Naive thymus-derived CD4-positive, alpha-beta T cell (primary cell): ENCODE results near the gene MCTP2. TPM values are rescaled to one million over a fixed set of nuclear protein-coding genes. Genes with fewer than 3 reads are reported as not detected.

Experiments used
- ATAC-seq: fragments of 150-1000 bp; cut with Tn5 transposase; 2 replicates; pipeline ENCODE4 v1.10.0; 2021; ENCODE audit warnings: mild to moderate bottlenecking, moderate library complexity
- CTCF ChIA-PET: fragments of 350-600 bp; sonication (Branson Sonifier 250); formaldehyde crosslinking; loops from one replicate; lab custom pipeline; 2021; ENCODE audit warnings: antibody characterized with exemption; lab: Charles Lee
- POLR2A ChIA-PET: fragments of 350-600 bp; sonication (Branson Sonifier 250); formaldehyde crosslinking; loops from one replicate; lab custom pipeline; 2021; ENCODE audit warnings: antibody characterized with exemption, inconsistent platforms; lab: Charles Lee
- DNase-seq, 9 donors: peaks; one replicate each; pipeline versions ENCODE4 v3.0.0 to v3.0.0-alpha.2; 2020 to 2022; ENCODE audit warnings: mixed read lengths in 1 of 9
- H3K27ac ChIP-seq: one replicate; pipeline ENCODE4 v1.7.0; 2013; ENCODE audit warnings: mild to moderate bottlenecking, low read depth, low read length, moderate library complexity
- H3K27me3 ChIP-seq, 2 donors: one replicate each; pipeline ENCODE4 v1.7.0; 2013; ENCODE audit warnings: low read length in 2 of 2, mild to moderate bottlenecking in 2 of 2, moderate library complexity in 2 of 2; ENCODE audit not compliant: control insufficient read depth in 2 of 2, insufficient read depth in 2 of 2
- H3K36me3 ChIP-seq, 3 experiments: 1 replicate in 2 of 3; 2 replicates in 1 of 3; pipeline ENCODE4 v1.7.0; 2013; ENCODE audit warnings: low read length in 3 of 3, mild to moderate bottlenecking in 3 of 3, moderate library complexity in 1 of 3; ENCODE audit not compliant: insufficient read depth in 3 of 3, control insufficient read depth in 2 of 3
- H3K4me1 ChIP-seq, 2 donors: one replicate each; pipeline ENCODE4 v1.7.0; 2013; ENCODE audit warnings: low read length in 2 of 2, mild to moderate bottlenecking in 2 of 2, moderate library complexity in 1 of 2; ENCODE audit not compliant: control insufficient read depth in 2 of 2, insufficient read depth in 2 of 2
- H3K4me3 ChIP-seq: 2 replicates; pipeline ENCODE4 v1.7.0; 2013; ENCODE audit warnings: mild to moderate bottlenecking, low read length
- H3K9me3 ChIP-seq, 3 experiments: 1 replicate in 2 of 3; 2 replicates in 1 of 3; pipeline ENCODE4 v1.7.0; 2013; ENCODE audit warnings: low read length in 3 of 3; ENCODE audit not compliant: control insufficient read depth in 2 of 3
- H3K27ac Mint-ChIP-seq, 9 donors: one replicate each; pipeline ENCODE4 v1.8.0; 2020 to 2022; ENCODE audit warnings: mixed read lengths in 9 of 9, mild to moderate bottlenecking in 8 of 9, moderate library complexity in 5 of 9, inconsistent platforms in 2 of 9
- H3K27me3 Mint-ChIP-seq, 5 donors: one replicate each; pipeline ENCODE4 v1.8.0; 2021 to 2022; ENCODE audit warnings: mixed read lengths in 5 of 5, mild to moderate bottlenecking in 1 of 5
- H3K36me3 Mint-ChIP-seq, 5 donors: one replicate each; pipeline ENCODE4 v1.8.0; 2020 to 2022; ENCODE audit warnings: mixed read lengths in 5 of 5, mild to moderate bottlenecking in 3 of 5, inconsistent platforms in 1 of 5
- H3K4me1 Mint-ChIP-seq, 7 donors: one replicate each; pipeline ENCODE4 v1.8.0; 2020 to 2022; ENCODE audit warnings: mixed read lengths in 7 of 7, mild to moderate bottlenecking in 3 of 7, inconsistent platforms in 1 of 7
- H3K4me3 Mint-ChIP-seq, 10 donors: one replicate each; pipeline ENCODE4 v1.8.0; 2020 to 2022; ENCODE audit warnings: mild to moderate bottlenecking in 10 of 10, mixed read lengths in 10 of 10, moderate library complexity in 6 of 10, inconsistent platforms in 2 of 10
- H3K9me3 Mint-ChIP-seq, 11 donors: one replicate each; pipeline ENCODE4 v1.8.0; 2020 to 2022; ENCODE audit warnings: mixed read lengths in 11 of 11, mild to moderate bottlenecking in 4 of 11, inconsistent platforms in 1 of 11, moderate library complexity in 1 of 11
- intact Hi-C, 2 donors: fragments of 100-400 bp; cut with micrococcal nuclease; formaldehyde crosslinking; loops; one replicate each; pipeline ENCODE4 v1.15.1; 2023
- polyA plus RNA-seq, 2 donors: library from polyadenylated mRNA; unstranded; fragments of 300-500 nt; fragmentation: Illumina TruSeq; gene quantifications; one replicate each; pipeline ENCODE4 v1.2.3, GENCODE V29; 2021
- total RNA-seq, 6 experiments: library from RNA in 5 of 6; stranded (reverse) in 5 of 6; gene quantifications; 1 replicate in 5 of 6; 2 replicates in 1 of 6; pipeline ENCODE4 v1.2.3 and lab custom pipeline; 2021 to 2026

Gene MCTP2
- total RNA-seq = 10 to 100 TPM; 13.8 to 44.5 (median 17.8) TPM
- polyA plus RNA-seq = 1 to 10 TPM; 1.9 to 4.8 TPM
- 17.8 reads per million, percentile 48 among the genes with 10 or more reads in this experiment for total RNA-seq (lab: John Stamatoyannopoulos, UW)

GRCh38 chr15:94230883-94231722, at the start of gene MCTP2:
MCTP2 (plus strand) TSS chr15:94231561; CDS start chr15:94298266, 66,705 bp downstream.
- Histone ChIP-seq H3K4me3 (peak within 1 kb of the TSS; percentile 73), H3K9me3 (no peaks in the 10 kb centered on the region), H3K4me1 (peaks cover 11 to 33% of the 10 kb centered on the region in 2 donors), H3K36me3 (no peaks in the 10 kb centered on the region), H3K27ac (peak within 1 kb of the TSS; percentile 72), H3K27me3 (no peaks in the 10 kb centered on the region)
- Mint-ChIP-seq H3K4me3 (peak within 1 kb of the TSS; percentile 88 to 97 (median 96)), H3K9me3 (no peaks in the 10 kb centered on the region), H3K36me3 (peaks cover 0 to 9% (median 0%) of the 10 kb centered on the region in 5 donors), H3K4me1 (peaks cover 33 to 79% (median 52%) of the 10 kb centered on the region in 7 donors), H3K27me3 (peaks cover 0 to 2% (median 0%) of the 10 kb centered on the region in 5 donors), H3K27ac (peak within 1 kb of the TSS; percentile 69 to 94 (median 90))
- ChIA-PET CTCF (interaction anchor here (0.7 to 2.1 kb wide), 2 partner anchors 92 to 242 kb away, joined by 3 to 9 read pairs; no protein-coding TSS in a partner anchor), POLR2A (interaction anchor here (1.3 kb wide), 1 partner anchor 15 kb away, joined by 3 read pairs; no protein-coding TSS in a partner anchor)
- ATAC-seq = peak; percentile 91
- DNase-seq = peak; percentile 64 to 88 (median 73)
- intact Hi-C loops = loop anchor here (1.0 to 10.0 kb wide), 5 partner anchors 57 to 354 kb away; no protein-coding TSS in a partner anchor

GRCh38 chr15:94182883-94183282, 48.5 kb upstream of the MCTP2 start:
- no peak overlapping the region for H3K4me3 Mint-ChIP-seq
- H3K36me3 Mint-ChIP-seq = peaks cover 0 to 3% (median 0%) of the 10 kb centered on the region in 5 donors
- peaks cover 0 to 3% (median 0%) of the 10 kb centered on the region in 7 donors for H3K4me1 Mint-ChIP-seq
- CTCF ChIA-PET = no interaction called here
- H3K27ac Mint-ChIP-seq = no peak overlapping the region
- Histone ChIP-seq H3K9me3 (no peaks in the 10 kb centered on the region), H3K4me3 (no peak overlapping the region), H3K4me1 (no peaks in the 10 kb centered on the region), H3K36me3 (no peaks in the 10 kb centered on the region), H3K27ac (no peak overlapping the region), H3K27me3 (no peaks in the 10 kb centered on the region)
- POLR2A ChIA-PET = interaction anchor here (0.6 kb wide), 1 partner anchor 12 kb away, joined by 3 read pairs; no protein-coding TSS in a partner anchor
- peaks cover 0 to 19% (median 5%) of the 10 kb centered on the region in 5 donors for H3K27me3 Mint-ChIP-seq
- ATAC-seq (no peak), DNase-seq (no peak)
- H3K9me3 Mint-ChIP-seq = peaks cover 0 to 4% (median 0%) of the 10 kb centered on the region in 11 donors
- intact Hi-C loops = no loop called here

GRCh38 chr15:94185547-94186236, 45.7 kb upstream of the MCTP2 start:
- intact Hi-C loops = no loop called here
- H3K27ac Mint-ChIP-seq = no peak overlapping the region
- Histone ChIP-seq H3K27me3 (no peaks in the 10 kb centered on the region), H3K4me3 (no peak overlapping the region), H3K27ac (no peak overlapping the region), H3K9me3 (no peaks in the 10 kb centered on the region), H3K36me3 (no peaks in the 10 kb centered on the region), H3K4me1 (no peaks in the 10 kb centered on the region)
- H3K9me3 Mint-ChIP-seq = peaks cover 0 to 2% (median 0%) of the 10 kb centered on the region in 11 donors
- DNase-seq (no peak), ATAC-seq (peak; percentile 34)
- H3K4me1 Mint-ChIP-seq = peaks cover 0 to 4% (median 0%) of the 10 kb centered on the region in 7 donors
- H3K4me3 Mint-ChIP-seq = no peak overlapping the region
- POLR2A ChIA-PET = no interaction called here
- H3K36me3 Mint-ChIP-seq = peaks cover 0 to 7% (median 0%) of the 10 kb centered on the region in 5 donors
- H3K27me3 Mint-ChIP-seq = peaks cover 3 to 38% (median 5%) of the 10 kb centered on the region in 5 donors
- CTCF ChIA-PET = no interaction called here

GRCh38 chr15:94186770-94187331, 44.5 kb upstream of the MCTP2 start:
- CTCF ChIA-PET = no interaction called here
- Mint-ChIP-seq H3K4me1 (peaks cover 0 to 7% (median 0%) of the 10 kb centered on the region in 7 donors), H3K27me3 (peaks cover 3 to 44% (median 5%) of the 10 kb centered on the region in 5 donors), H3K36me3 (peaks cover 0 to 6% (median 0%) of the 10 kb centered on the region in 5 donors), H3K27ac (no peak overlapping the region), H3K9me3 (peaks cover 0 to 2% (median 0%) of the 10 kb centered on the region in 11 donors), H3K4me3 (no peak overlapping the region)
- H3K27ac ChIP-seq = no peak overlapping the region
- no peak overlapping the region for H3K4me3 ChIP-seq
- intact Hi-C loops = no loop called here
- DNase-seq (no peak), ATAC-seq (no peak)
- POLR2A ChIA-PET = no interaction called here
- no peaks in the 10 kb centered on the region for H3K36me3 ChIP-seq
- no peaks in the 10 kb centered on the region for H3K4me1 ChIP-seq
- no peaks in the 10 kb centered on the region for H3K9me3 ChIP-seq
- no peaks in the 10 kb centered on the region for H3K27me3 ChIP-seq

GRCh38 chr15:94193906-94194305, 37.5 kb upstream of the MCTP2 start:
- no peak overlapping the region for H3K27ac Mint-ChIP-seq

GRCh38 chr15:94196531-94196930, 34.8 kb upstream of the MCTP2 start:
- Histone ChIP-seq H3K9me3 (no peaks in the 10 kb centered on the region), H3K4me3 (no peak overlapping the region), H3K4me1 (no peaks in the 10 kb centered on the region), H3K36me3 (no peaks in the 10 kb centered on the region), H3K27me3 (no peaks in the 10 kb centered on the region), H3K27ac (no peak overlapping the region)
- Mint-ChIP-seq H3K36me3 (peaks cover 0 to 7% (median 0%) of the 10 kb centered on the region in 5 donors), H3K27me3 (peaks cover 0 to 20% (median 0%) of the 10 kb centered on the region in 5 donors), H3K4me1 (no peaks in the 10 kb centered on the region), H3K27ac (no peak overlapping the region), H3K4me3 (no peak overlapping the region), H3K9me3 (peaks cover 0 to 4% (median 0%) of the 10 kb centered on the region in 11 donors)
- ATAC-seq (no peak), DNase-seq (no peak)
- ChIA-PET CTCF (no interaction called here), POLR2A (no interaction called here)
- intact Hi-C loops = no loop called here

More at GRCh38 chr15:94193906-94194305, 37.5 kb upstream of the MCTP2 start:
- no peak overlapping the region for H3K27ac ChIP-seq
- no peak overlapping the region for H3K4me3 ChIP-seq
- ChIA-PET CTCF (no interaction called here), POLR2A (no interaction called here)
- DNase-seq = no peak
- Mint-ChIP-seq H3K27me3 (peaks cover 0 to 32% (median 0%) of the 10 kb centered on the region in 5 donors), H3K36me3 (peaks cover 0 to 10% (median 0%) of the 10 kb centered on the region in 5 donors), H3K9me3 (peaks cover 0 to 4% (median 0%) of the 10 kb centered on the region in 11 donors), H3K4me1 (peaks cover 0 to 4% (median 0%) of the 10 kb centered on the region in 7 donors), H3K4me3 (no peak overlapping the region)
- H3K27me3 ChIP-seq = no peaks in the 10 kb centered on the region
- no peaks in the 10 kb centered on the region for H3K36me3 ChIP-seq
- H3K9me3 ChIP-seq = no peaks in the 10 kb centered on the region
- no peak for ATAC-seq
- intact Hi-C loops = no loop called here
- H3K4me1 ChIP-seq = no peaks in the 10 kb centered on the region
